Pancreas (tissue), 10 donors: ENCODE results near the gene TDRD3. TPM values are rescaled to one million over a fixed set of nuclear protein-coding genes. Genes with fewer than 3 reads are reported as not detected.

ENCODE experiments used
- ATAC-seq, 4 donors: fragments of 200-7000 bp; cut with Tn5 transposase; one replicate each; pipeline versions ENCODE4 v1.8.0 to v1.9.1; 2020; ENCODE audit warnings: mild to moderate bottlenecking in 4 of 4, moderate library complexity in 4 of 4
- DNase-seq, 6 donors: peaks; one replicate each; pipeline ENCODE4 v3.0.0-alpha.2; 2020
- FAIRE-seq: peaks from 2 replicates; lab custom pipeline; 2012; peaks lifted over from hg19 to GRCh38; lab: Jason Lieb, UNC
- H3K27ac ChIP-seq, 4 donors: fragments of 200-600 bp; sonication (generic); 1 replicate in 3 of 4; 2 replicates in 1 of 4; pipeline versions ENCODE4 v1.5.0 to v1.8.0; 2020
- H3K27me3 ChIP-seq, 4 donors: fragments of 200-600 bp; one replicate each; pipeline ENCODE4 v1.8.0; 2021
- H3K36me3 ChIP-seq, 3 donors: fragments of 200-600 bp; sonication (generic) in 1 of 3; one replicate each; pipeline versions ENCODE4 v1.5.0 to v1.8.0; 2020 to 2021
- H3K4me1 ChIP-seq, 3 donors: fragments of 200-600 bp; one replicate each; pipeline ENCODE4 v1.8.0; 2021
- H3K4me3 ChIP-seq, 4 donors: fragments of 200-600 bp; sonication (generic) in 2 of 4; one replicate each; pipeline versions ENCODE4 v1.5.0 to v1.8.0; 2020 to 2021
- H3K9me3 ChIP-seq, 4 donors: fragments of 200-600 bp; one replicate each; pipeline ENCODE4 v1.8.0; 2021
- CTCF ChIP-seq, 4 donors: fragments of 200-600 bp; sonication (generic) in 3 of 4; IDR thresholded peaks; one replicate each; pipeline versions ENCODE4 v1.5.0 to v1.8.0; 2021; ENCODE audit warnings: antibody characterized with exemption in 4 of 4
- WGBS, 2 donors: extraction: QIAGEN DNeasy Blood & Tissue Kit; methylation state at CpG; one replicate each; pipeline ENCODE4 v1.1.7; 2013; 5-methylcytosine and 5-hydroxymethylcytosine counted together
- intact Hi-C, 3 donors: fragments of 100-400 bp; cut with DNase I; formaldehyde crosslinking; loops; one replicate each; pipeline versions ENCODE4 v1.11.1 to v1.14.2; 2022
- polyA plus RNA-seq, 2 donors: library from polyadenylated mRNA; stranded (reverse); fragments of 200-250 nt; gene quantifications; one replicate each; pipeline ENCODE4 v1.2.3, GENCODE V29; 2013
- total RNA-seq, 6 donors: library from RNA; stranded (reverse); fragmentation: NEBNext Ultra II Directional in 4 of 6; extraction: Animal tissue kit (Norgen Biotek cat#: 25700) in 4 of 6; gene quantifications; one replicate each; pipeline versions ENCODE4 v1.2.1 to v1.2.4, GENCODE V29; 2021 to 2023
- donor health status: healthy with polysubstance abuse.
- donor health status: DM: no; HTN: no; CAD: no; lungs with moderate emphysema.
- donor health status: DM: no; HTN: no; CAD: no.
- donor health status: control.
- donor health status: control.
- donor health status: Bipolar disorder and iron deficiency.
- donor health status: DM: yes; HTN: yes; CAD: no.
- donor health status: DM: no; HTN: no; CAD: no.
- donor health status: DM: no; HTN: no; CAD: no.
- donor health status: DM: yes; HTN: yes; CAD: no.

The TDRD3 gene
- total and polyA plus RNA-seq, 8 donors, result 12.2 to 24.6 (median 20.3) TPM

- no peak for TF ChIP-seq CTCF (IDR thresholded peaks at IDR 0.05)
- 0% methylated on average over 49 of the region's 49 CpGs for WGBS, 2 donors
- Histone ChIP-seq H3K9me3 (no peaks in the 10 kb centered on the region), H3K36me3 (no peaks in the 10 kb centered on the region), H3K27me3 (no peaks in the 10 kb centered on the region), H3K4me3 (peak overlapping the region; percentile 51 to 71 (median 58)), H3K27ac (peak overlapping the region; percentile 91 to 97 (median 96)), H3K4me1 (peaks cover 8 to 16% (median 15%) of the 10 kb centered on the region in 3 donors)
- intact Hi-C loops, result no loop called here
- DNase-seq, result peak; percentile 89 to 93 (median 91)
- peak; percentile 86 to 95 (median 90) for ATAC-seq
- peak; percentile 67 for FAIRE-seq
Observed at GRCh38 chr13:60395971-60396782, 843 bp upstream of the TDRD3 start.

GRCh38 chr13:60397704-60398378 is 821 bp downstream of the TDRD3 start:
- Histone ChIP-seq H3K4me3 (peak overlapping the region; percentile 36 to 71 (median 54)), H3K9me3 (no peaks in the 10 kb centered on the region), H3K27ac (peak overlapping the region; percentile 88 to 97 (median 96)), H3K27me3 (no peaks in the 10 kb centered on the region), H3K4me1 (peaks cover 8 to 16% (median 15%) of the 10 kb centered on the region in 3 donors), H3K36me3 (no peaks in the 10 kb centered on the region)
- 0 to 1% methylated on average over 43 of the region's 43 CpGs for WGBS, 2 donors
- FAIRE-seq (no peak), ATAC-seq (peak; percentile 6 to 27 (median 12)), DNase-seq (peak; percentile 56 to 85 (median 66))
- intact Hi-C loops, result no loop called here
- TF ChIP-seq CTCF (IDR thresholded peaks at IDR 0.05), result no peak

GRCh38 chr13:60398379-60398891 is 1.4 kb downstream of the TDRD3 start:
- Histone ChIP-seq H3K4me3 (peak overlapping the region; percentile 36 to 71 (median 54)), H3K27me3 (no peaks in the 10 kb centered on the region), H3K27ac (peak overlapping the region; percentile 88 to 97 (median 96)), H3K36me3 (no peaks in the 10 kb centered on the region), H3K9me3 (no peaks in the 10 kb centered on the region), H3K4me1 (peaks cover 8 to 16% (median 15%) of the 10 kb centered on the region in 3 donors)
- ATAC-seq (no peak), DNase-seq (no peak), FAIRE-seq (no peak)
- 23 to 24% methylated on average over 6 of the region's 6 CpGs for WGBS, 2 donors
- intact Hi-C loops, result no loop called here
- TF ChIP-seq CTCF (IDR thresholded peaks at IDR 0.05), result no peak

- Histone ChIP-seq H3K9me3 (no peaks in the 10 kb centered on the region), H3K4me3 (peak overlapping the region in 3 of 4 donors; percentile 51 to 71 (median 56)), H3K27ac (peak overlapping the region; percentile 88 to 97 (median 96)), H3K36me3 (no peaks in the 10 kb centered on the region), H3K4me1 (peaks cover 8 to 16% (median 15%) of the 10 kb centered on the region in 3 donors), H3K27me3 (no peaks in the 10 kb centered on the region)
- FAIRE-seq, result no peak
- no peak for TF ChIP-seq CTCF (IDR thresholded peaks at IDR 0.05)
- peak in 3 of 4 donors; percentile 3 to 32 (median 4) for ATAC-seq
- intact Hi-C loops, result no loop called here
- 16% methylated on average over 6 of the region's 6 CpGs for WGBS, 2 donors
- peak in 2 of 6 donors; percentile 15 to 44 for DNase-seq
Observed at GRCh38 chr13:60398907-60399589, 2.0 kb downstream of the TDRD3 start.
